Omental fat pad (tissue), 4 donors: ENCODE measurements around the gene ABCA13. TPM values are rescaled to one million over a fixed set of nuclear protein-coding genes. Genes with fewer than 3 reads are reported as not detected.

ENCODE experiments used
- ATAC-seq: fragments of 150-250 bp; one replicate; pipeline ENCODE4 v1.9.1; 2016; ENCODE audit warnings: mild to moderate bottlenecking, moderate library complexity; ENCODE audit not compliant: low FRiP score
- DNase-seq: peaks from one replicate; pipeline ENCODE4 v3.0.0-alpha.2; 2019; ENCODE audit warnings: low spot score
- total RNA-seq, 4 donors: library from RNA; depleted of rRNA; stranded (reverse); fragments of >200 nt; gene quantifications; one replicate each; pipeline ENCODE4 v1.1.0, GENCODE V29; 2016
- TF ChIP-seq, protein P1 (sequence below), 3 donors: fragments of 450-650 bp; IDR thresholded peaks; one replicate each; pipeline ENCODE4 v1.5.1; 2016 to 2017; ENCODE audit warnings: antibody characterized with exemption in 3 of 3, mild to moderate bottlenecking in 3 of 3, moderate library complexity in 2 of 3

Gene ABCA13
- total RNA-seq, 4 donors from 2014 or later, result 0.13 to 0.37 (median 0.16) TPM; not detected in 1

DNA sequence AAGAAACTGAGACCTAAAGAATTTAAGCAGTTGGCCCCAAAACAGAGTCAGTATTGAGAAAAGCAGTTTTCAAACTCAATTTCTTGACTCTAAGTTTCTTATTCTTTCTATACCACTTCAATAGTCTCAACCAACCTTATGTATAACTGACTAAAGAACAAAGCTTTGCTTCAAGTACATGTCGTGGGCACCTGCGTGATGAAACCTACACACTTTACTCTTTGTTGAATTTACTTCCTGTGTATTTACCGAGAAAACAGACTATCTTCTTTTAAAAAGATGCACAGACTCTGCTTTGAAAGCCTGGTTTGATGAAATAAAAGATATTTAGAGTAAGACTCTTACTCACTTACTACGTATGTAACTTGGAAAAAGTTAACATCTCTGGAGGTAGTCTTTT is 455.9 kb downstream of the ABCA13 start:
- no peak for DNase-seq
- TF ChIP-seq, protein P1, sequence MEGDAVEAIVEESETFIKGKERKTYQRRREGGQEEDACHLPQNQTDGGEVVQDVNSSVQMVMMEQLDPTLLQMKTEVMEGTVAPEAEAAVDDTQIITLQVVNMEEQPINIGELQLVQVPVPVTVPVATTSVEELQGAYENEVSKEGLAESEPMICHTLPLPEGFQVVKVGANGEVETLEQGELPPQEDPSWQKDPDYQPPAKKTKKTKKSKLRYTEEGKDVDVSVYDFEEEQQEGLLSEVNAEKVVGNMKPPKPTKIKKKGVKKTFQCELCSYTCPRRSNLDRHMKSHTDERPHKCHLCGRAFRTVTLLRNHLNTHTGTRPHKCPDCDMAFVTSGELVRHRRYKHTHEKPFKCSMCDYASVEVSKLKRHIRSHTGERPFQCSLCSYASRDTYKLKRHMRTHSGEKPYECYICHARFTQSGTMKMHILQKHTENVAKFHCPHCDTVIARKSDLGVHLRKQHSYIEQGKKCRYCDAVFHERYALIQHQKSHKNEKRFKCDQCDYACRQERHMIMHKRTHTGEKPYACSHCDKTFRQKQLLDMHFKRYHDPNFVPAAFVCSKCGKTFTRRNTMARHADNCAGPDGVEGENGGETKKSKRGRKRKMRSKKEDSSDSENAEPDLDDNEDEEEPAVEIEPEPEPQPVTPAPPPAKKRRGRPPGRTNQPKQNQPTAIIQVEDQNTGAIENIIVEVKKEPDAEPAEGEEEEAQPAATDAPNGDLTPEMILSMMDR (IDR thresholded peaks at IDR 0.05), result no peak
- ATAC-seq, result no peak

DNA sequence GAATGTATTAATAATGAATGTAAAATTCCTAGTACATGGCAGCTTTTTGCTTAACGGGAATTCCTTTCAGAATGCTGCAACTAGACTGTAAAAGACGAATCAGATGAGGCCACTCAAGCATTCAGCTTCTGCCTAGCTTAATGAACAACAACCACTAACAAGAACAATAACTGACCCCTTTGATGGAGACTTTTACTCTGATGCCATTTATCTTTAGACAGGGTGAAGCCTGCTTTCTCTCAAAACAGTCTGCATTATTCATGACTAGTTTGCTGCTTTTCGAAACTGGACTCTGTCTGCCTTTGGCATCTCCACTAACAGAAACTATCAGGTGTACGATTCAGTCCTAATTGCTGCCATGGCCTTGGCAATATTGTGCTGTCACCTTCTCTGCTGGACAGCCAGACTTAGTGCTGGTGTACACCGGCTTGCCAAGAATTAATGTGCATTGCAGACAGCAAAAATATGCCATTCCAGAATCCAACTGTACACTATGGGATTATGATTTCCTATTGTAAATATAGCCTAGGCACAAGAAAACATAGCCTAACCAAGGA is 457.6 kb downstream of the ABCA13 start:
- no peak for ATAC-seq
- DNase-seq, result no peak
- TF ChIP-seq, protein P1 (IDR thresholded peaks at IDR 0.05), result no peak

DNA sequence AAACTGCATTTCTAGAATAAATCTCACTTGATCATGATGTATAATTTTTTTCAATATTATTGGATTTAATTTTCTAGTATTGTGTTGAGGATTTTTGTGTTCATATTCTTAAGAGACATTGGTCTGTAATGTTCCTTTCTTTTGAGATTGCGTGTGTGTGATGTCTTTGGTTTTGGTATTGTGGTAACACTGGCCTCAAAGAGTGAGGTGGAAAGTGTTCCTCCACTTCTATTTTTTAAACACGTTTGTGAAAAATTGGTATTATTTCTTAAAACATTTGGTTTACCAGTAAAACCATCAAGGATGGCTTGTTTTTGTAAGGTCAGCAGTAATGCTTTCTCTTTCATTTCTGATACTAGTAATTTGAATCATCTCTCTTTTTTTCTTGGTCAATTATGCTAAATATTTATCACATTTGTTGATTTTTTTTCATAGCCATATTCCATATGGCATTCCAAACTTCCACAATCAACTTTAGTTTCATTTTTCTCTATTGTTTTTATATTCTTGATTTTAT is 462.9 kb downstream of the ABCA13 start:
- no peak for DNase-seq
- TF ChIP-seq, protein P1 (IDR thresholded peaks at IDR 0.05), result no peak
- ATAC-seq, result no peak

DNA sequence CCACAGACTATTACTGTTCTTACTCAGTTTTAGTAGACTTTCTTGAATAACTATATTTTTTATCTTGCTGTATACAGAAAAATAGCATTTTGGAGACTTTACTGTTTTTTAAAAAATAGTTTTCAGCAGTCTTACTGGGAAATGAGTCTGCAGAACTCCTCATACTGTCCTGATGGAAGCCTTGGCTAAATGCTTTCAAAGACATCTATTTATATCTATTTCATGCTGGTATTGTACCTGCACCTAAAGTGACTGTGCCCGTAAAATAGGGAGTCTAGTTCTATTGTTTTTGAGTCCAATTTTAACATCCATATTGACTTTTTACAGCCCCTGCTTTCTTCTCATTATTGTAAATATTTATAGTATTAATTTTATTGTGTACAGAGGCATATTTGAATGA is 464.5 kb downstream of the ABCA13 start:
- DNase-seq (no peak), ATAC-seq (no peak)
- TF ChIP-seq, protein P1 (IDR thresholded peaks at IDR 0.05), result no peak

DNA sequence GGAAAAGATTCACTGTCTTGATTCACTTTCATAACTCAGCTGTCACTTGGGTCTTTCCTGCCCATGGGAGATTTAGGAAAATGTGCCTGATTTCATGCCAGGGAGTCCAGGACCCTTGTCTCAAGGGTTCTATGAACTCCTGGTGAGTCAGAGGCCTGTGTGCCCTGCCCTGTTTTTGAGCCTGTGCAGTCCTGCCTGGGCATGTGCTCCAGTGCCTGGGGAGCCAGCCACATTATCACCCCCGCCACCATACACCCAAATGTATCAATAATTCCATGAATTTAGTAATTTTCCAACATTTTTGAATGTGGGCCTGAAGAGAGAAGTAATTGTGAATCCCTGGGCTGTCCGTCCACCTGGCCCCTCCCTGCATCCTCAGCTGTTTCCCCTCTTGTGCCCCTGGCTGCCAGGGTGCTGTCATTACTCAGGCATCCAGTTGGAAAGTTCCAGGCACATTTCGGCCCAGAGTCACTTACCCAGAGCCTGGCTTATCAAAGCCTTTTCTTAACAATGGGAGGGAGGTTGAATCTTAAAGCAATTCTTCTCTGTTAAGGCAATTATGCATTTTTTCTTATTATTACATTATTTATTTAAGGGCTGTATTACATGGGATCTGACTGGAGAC is 465.2 kb downstream of the ABCA13 start:
- TF ChIP-seq, protein P1 (IDR thresholded peaks at IDR 0.05), result no peak
- DNase-seq (no peak), ATAC-seq (no peak)

DNA sequence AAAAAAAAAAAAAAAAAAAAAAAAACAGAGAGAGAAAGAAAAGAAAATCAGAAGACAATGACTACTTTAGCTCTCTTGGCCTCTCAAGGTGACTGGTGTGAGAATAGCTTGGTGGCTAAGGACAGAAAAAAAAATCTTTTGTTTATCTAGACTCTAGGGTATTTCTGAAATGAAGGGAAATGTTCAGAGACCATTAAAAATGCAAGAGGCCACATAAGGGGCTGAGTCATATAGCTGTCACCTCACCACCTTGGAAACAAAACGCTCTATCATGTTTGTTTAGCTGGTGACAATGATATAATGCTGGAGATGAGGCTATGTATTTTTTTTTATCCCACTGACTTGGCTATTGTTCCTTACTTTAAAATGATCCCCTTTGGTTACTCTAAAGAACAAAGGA is 466.1 kb downstream of the ABCA13 start:
- ATAC-seq (no peak), DNase-seq (no peak)
- TF ChIP-seq, protein P1 (IDR thresholded peaks at IDR 0.05), result no peak

DNA sequence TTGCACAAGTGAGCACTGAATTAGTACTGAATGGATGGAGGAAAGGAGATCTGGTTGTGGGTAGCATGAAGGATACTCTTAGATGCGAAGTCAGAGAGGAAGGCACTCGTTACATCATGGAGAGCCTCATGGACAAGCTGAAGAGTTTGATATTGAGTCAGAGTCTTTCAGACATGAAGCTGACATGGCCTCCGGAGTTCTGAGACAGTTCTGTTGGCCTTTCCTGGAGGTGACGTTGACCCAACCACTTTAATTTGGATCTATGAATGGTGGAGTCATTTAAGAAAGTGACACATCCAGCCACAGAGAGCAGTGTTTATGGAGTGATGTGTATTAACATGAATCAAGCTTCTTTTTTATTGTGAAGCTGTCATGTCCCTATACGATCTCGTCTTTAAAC is 466.8 kb downstream of the ABCA13 start:
- no peak for DNase-seq
- TF ChIP-seq, protein P1 (IDR thresholded peaks at IDR 0.05), result no peak
- ATAC-seq, result no peak
